ENCODE measurements around the gene SRL.

SRL gene

DNA sequence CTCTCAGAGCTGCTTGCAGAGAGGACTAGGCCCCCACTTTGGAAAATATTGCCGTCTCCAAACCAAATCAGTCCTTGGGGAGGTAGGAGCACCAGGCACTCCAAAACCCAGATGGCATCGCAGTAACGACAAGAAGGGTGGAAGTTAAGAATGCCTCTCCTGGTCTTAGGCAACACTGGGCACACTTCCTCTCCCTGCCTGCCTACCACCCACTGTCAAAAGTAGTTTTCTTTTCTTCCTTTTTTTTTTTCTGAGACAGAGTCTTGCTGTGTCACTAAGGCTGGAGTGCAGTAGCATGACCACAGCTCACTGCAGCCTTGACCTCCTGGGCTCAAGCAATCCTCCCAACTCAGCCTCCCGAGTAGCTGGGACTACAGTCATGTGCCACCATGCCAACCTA lies 47.2 kb downstream of the SRL start:
- DNase-seq = no peak

GRCh38 chr16:4193920-4194319 lies 48.0 kb downstream of the SRL start:
- no peak for DNase-seq

DNA sequence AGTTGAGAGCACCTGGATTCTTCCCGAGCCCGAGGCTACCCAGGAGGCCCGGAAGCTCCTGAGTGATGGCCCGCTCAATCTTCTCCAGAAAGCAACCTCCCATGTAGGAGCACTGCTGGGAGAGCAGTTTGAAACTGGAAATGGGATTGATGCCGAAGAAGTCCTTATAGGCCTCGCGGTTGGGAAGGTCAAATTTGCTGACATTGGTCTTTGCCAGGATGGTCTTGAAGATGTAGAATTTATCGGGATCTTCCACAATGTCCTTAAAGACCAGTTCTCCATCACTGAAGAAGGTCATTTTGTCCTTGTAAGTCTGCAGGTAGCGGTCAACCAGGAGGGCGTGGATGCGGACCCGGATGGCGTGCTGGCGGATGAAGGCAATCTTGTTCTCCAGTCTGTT lies 49.7 kb downstream of the SRL start:
- DNase-seq = no peak

DNA sequence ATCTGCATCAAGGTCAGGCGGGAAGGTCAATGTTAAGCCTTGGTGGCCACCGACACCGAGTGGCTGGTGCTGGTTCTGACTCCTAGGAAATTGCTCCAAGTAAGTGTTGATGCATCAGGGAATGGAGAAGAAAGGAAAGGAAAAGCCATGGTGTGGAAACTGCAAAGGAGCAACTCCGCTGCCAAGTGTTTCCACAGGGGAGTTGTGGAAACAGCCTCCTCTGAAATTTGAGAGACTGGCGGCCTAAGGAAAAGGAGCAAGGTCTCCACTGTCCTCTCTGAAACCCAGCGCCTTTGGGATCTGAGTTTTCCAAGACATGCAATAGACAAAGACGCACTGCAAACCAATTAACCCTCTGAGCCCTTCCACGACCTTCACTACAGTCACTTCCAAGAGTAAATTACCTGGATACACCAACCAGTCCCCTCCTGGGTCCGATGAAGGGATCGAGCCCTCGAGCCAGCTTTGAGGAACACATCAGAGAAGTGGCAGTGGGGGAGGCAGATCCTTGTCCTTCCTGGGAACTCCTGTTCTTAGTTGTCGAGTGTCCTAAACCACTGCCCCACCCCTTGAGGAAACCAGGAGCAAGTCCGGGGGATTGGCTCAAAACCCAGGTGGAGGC lies 51.1 kb downstream of the SRL start:
- no peak for DNase-seq

- DNase-seq = no peak
These were observed 51.8 kb downstream of the SRL start for GRCh38 chr16:4190086-4190485.

DNA sequence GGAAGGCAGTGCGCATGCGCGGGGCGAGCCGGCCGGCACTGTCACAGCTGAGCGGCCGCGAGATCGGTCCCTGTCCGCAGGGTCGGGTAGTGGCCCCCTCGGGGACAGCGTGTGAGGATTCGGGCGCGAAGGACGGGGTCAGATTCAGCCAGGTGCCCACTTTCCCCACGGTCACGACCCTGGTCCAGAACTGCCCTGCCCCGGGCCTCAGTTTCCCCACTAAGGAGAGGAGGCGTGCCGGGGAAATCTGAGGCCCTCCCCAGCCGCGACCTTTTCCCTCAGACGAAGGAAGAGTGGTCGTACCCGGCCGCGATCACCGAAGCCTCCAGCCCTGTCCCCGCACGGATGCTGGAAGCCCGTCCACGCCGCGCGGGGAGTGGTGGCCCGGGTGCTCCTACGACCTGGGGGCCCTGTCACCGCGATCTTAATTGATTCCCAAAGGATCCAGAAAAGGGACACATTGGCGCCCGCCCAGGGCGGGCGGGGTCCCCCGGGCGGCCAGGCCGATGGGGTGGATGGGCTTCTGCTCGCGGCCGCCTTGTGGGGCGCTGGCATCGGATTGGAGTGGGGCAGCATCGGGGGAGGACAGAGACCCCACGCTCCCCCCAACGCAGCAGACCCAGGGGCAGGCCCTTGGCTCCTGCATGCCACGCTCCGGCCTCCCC lies 57.7 kb downstream of the SRL start:
- no peak for DNase-seq

DNA sequence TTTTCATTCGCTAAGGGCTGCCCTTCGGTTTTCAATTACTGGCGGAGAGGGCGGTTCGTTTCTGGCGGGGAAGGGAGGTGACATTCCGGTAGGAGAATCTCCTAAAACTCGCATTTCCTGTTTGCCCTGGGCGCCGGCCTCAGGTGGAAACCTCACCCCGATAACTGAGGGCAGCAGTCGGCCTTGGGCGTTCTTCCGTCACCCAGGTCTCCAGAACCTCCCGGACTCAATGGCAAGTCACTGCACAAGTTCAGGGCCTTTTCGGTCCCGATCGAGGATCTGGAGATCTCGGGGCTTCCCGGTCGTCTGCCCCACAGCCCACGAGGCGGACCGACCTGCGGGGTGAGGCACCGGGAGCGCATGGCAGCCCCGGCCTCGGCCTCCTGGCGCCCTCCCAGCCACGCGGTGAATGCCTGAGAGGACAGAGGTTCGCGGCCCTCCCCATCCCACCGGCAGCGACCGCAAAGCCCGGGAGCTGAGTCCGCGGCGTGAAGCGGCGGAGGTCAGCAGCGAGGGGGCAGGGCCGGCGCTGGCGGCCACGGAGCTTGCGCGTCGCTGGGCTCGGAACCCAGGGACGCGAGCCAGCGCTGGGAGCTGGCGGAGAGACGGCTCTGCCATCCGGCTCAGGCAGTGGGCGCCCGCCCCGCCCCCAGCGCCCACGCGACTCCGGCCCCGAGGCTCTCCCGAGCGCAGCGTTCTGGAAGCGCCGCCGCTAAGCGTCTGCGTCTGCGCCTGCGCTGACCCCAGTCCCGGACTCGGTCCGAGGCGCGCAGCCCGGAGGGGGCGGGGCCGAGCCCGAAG lies 58.4 kb downstream of the SRL start:
- peak; percentile 92 for DNase-seq

DNA sequence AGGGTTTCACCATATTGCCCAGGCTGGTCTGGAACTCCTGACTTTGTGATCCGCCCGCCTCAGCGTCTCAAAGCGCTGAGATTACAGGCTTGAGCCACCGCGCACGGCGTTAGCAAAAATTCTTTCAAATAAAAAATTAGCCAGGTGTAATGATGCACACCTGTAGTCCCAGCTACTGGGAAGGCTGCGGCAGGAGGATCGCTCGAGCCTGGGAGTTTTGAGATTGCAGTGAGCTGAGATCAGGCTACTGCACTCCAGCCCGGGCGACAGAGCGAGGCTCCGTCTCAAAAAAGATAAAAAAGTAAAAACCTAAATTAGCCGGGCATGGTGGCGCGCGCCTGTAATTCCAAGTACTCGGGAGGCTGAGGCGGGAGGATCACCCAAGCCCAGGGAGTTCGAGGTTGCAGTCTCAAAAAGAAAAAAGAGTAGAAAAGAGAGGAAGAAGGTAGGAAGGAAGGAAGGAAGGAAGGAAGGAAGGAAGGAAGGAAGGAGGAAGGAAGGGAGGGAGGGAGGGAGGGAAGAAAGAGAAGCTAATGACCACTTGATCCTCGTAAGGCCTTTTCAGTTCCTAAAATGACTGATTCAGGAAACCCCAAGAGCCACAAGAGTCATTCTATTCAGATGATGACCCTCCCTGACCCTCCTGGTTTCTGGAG lies 59.2 kb downstream of the SRL start:
- no peak for DNase-seq

GRCh38 chr16:4180511-4180910 lies 61.4 kb downstream of the SRL start:
- no peak for DNase-seq

- no peak for DNase-seq
These were observed 62.1 kb downstream of the SRL start for GRCh38 chr16:4179763-4180260.

DNA sequence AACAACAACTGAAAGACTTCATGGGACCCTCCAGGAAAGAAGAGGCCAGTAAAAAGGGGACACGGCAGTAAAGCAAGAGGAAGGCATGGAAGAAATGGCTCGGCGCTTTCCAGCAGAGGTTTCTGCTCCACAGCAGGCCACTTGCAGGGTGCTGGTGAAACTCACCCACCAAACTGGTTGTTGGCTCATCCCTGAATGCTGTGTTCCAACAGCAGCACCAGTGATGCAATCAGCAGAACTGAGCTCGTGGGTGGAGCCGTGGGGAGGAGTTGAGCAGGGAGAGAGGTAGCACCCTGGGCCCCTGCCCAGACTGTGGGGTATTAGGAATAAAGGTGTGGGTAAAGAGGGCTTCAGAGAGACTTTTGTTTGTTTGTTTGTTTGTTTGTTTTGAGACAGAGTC lies 62.9 kb downstream of the SRL start:
- DNase-seq = no peak

DNA sequence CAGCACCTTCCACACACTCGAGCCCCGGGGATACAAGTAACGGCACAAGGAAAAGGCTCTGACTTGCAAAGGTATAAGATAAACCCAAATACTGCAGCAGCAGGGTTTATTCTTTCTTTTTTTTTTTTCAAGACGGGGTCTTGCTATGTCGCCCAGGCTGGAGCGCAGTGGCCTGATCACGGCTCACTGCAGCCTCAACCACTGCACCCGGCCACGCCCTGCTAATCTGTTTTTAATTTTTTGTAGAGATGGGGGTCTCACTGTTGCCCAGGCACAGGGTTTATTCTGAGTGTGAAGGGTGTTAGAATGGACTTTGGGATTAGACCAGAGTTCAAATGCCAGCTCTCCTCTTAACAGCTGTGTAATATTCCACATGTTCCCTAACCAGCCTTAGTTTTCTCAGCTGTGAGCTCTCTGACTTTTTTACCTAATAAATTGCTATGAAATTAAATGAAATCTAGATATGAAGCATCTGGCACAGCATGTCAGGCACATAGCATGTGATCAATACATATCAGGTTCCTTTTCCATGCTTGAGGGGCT lies 63.3 kb downstream of the SRL start:
- no peak for DNase-seq

- no peak for DNase-seq
These were observed 64.9 kb downstream of the SRL start for GRCh38 chr16:4176906-4177417.

DNA sequence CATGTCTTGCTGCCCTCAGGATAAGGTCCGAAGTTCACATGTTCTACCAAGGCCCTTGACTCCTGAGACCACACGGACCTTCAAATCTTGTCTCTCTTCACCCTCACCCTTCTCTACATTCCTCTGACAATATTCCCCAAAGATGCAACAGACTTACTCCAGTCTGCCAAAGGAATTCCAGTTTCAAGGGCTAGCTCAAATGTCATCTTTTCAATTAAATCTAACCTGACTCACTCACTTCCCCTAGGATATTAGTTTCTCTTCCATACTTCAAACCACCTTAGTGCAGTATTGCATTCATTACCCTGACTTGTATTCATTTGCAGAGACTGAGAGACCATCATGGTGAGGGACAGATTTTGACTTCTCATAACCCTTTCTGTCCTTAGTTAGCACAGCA lies 66.0 kb downstream of the SRL start:
- no peak for DNase-seq

DNA sequence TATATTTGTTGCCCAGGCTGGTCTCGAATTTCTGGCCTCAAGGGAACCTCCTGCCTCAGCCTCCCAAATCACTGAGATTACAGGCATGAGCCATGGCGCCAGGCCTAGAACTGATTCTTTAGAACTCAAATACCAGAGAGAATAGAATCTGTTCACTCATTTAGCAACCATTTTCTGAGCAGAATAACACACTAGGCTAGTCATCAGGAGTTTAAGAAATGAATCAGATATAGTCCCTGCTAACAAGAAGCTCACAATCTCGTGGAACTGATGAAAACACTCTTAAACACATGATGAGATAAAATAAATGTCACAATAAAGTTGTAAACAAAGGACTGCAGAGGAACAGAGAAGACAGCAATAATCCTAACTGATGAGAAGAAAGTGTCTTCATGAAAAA lies 69.8 kb downstream of the SRL start:
- DNase-seq = no peak

DNA sequence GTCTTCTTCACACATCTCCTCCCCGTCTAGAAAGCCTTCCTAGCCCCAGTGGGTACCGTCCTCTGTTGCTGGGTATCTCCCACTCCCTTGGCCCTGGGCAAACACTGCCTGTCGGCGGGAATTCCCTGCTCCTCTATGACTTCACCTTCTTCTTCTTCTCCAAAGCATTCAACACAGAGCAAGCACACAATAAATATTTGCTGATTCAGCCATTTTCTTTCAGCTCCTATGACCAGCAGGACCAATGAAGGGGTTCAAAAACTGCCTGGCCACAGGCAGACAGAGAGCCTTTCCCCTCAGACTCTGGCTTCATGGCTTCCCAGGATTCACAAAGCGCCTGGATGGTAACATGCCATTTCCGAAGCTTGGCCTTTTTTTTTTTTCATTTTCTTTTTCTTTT lies 72.5 kb downstream of the SRL start:
- no peak for DNase-seq

GRCh38 chr16:4166821-4167220 lies 75.1 kb downstream of the SRL start:
- DNase-seq = no peak

GRCh38 chr16:4160658-4161430 lies 81.0 kb downstream of the SRL start:
- no peak for DNase-seq

DNA sequence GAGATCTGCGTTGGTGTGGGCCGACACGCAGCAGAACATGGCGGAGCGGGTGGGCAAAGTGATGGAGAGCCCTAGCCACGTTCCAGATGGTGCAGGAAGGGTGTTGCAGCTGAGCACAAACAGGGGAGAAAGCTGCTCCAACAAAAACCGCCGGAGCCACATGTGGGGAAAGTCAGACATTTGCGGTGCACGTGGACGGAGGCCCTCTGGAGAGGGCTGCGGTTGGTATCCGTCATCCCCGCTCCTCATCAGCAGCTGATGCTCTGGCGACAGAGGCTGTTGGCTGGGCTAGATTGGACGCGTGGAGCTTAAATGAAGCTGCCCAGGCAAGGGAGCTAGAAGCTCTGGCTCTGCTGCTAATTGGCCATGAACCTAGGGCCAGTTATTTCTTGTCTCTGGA lies 82.2 kb downstream of the SRL start:
- no peak for DNase-seq

DNA sequence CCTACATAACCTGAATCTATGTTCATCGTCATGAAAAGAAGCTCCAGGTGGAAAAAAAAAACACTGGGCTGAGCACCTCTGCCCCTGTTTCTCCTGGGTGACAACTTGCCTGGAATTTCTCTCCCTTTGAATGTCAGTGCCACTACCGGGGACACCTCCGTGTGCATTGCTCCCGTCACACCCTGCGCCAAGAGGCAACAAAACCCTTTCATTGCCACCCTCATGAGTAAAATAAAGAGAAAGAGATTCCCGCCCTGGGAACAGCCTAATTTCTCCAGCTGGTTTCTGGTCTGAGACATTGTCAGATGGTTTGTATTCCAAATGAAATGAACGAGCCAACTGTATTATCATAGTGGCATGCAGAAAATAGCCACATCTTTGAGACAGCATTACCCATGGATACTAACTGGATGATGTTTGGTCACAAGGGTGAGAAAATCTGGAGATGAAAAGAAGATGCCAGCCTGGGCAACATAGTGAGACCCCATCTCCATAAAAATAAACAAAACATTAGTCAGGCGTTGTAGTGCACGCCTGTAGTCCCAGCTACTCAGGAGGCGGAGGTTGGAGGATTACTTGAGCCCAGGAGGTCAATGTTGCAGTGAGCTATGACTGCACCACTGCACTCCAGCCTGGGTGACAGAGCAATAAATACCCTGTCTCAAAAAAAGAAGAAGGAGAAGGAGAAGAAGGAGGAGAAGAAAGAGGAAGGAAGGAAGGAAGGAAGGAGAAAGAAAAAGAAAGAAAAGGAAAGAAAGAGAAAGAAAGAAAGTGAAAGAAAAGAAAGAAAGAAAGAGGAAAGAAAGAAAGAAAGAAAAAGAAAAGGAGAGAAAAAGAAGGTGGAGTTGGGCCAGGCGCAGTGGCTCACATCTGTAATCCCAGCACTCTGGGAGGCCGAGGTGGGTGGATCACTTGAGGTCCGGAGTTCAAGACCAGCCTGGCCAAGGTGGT lies 83.5 kb downstream of the SRL start:
- no peak for DNase-seq

- DNase-seq = no peak
These were observed 84.5 kb downstream of the SRL start for GRCh38 chr16:4157376-4157825.
